Sigmoid colon (tissue), 4 donors: Measurements from ENCODE around the gene SLC17A9.

Source experiments
- EP300 ChIP-seq, 4 donors: sonication (generic); formaldehyde crosslinking; IDR thresholded peaks; one replicate each; pipeline ENCODE4 v1.6.1; 2017; ENCODE audit warnings: antibody characterized with exemption in 4 of 4
- POLR2A ChIP-seq, 2 donors: fragments of 450-650 bp; IDR thresholded peaks; one replicate each; pipeline ENCODE4 v1.6.1; 2016; ENCODE audit warnings: antibody characterized with exemption in 2 of 2, mild to moderate bottlenecking in 2 of 2, moderate library complexity in 2 of 2
- POLR2AphosphoS5 ChIP-seq, 4 donors: sonication (generic); formaldehyde crosslinking; IDR thresholded peaks; one replicate each; pipeline ENCODE4 v1.6.1; 2017; ENCODE audit warnings: antibody characterized with exemption in 4 of 4
- TF ChIP-seq, protein P1 (sequence below), 4 experiments: fragments of 450-650 bp in 3 of 4; fragments of 200-600 bp in 1 of 4; IDR thresholded peaks; one replicate each; pipeline ENCODE4 v1.5.1; 2016 to 2019; ENCODE audit warnings: antibody characterized with exemption in 4 of 4, mild to moderate bottlenecking in 3 of 4, moderate library complexity in 2 of 4

DNA sequence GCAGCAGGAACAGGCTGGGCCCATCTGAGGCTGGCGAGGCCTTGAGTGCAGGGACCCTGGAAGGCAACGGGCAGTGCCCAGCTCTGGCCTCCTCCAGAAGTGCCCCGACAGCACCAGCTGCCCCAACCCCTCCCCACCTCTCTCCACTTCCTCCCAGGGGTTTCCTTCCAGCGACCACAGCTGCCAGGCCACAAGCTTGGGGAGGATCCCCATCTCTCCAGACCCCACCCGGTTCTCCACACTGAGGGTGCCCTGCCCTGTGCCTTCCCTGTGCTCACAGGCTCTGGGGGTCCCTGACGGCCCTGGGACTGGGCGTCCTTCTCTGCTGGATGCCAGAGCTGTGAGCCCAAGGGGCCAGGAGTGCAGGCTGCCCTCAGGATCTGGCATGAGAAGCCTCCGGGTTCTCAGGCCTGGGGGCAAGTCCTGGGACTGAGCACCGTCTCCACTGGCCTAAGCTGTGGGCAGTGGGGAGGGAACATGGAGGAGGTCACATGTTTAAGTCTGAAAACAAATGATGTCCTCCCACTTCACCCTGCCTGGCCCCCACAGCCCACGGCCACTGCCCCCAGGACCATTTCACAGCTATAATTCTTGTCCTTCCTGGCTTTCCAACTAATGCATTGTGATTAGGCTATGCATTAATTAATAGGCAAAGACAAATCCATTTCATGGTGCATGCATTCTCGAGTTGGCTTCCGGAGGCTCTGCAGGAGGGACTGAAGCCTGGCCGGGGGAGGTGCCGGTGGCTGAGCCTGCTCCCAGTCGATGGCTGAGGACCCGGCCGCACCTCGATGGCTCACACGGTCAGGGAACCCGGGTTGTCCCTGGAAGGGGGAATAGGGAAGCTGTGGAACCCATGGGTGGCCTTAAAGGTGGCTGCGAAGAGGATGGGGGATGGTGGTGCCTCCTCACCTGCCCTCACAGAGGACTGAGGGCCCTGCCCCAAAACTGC lies 29.9 kb downstream of the SLC17A9 start:
- no peak for TF ChIP-seq POLR2AphosphoS5 (IDR thresholded peaks at IDR 0.05)
- TF ChIP-seq, protein P1, sequence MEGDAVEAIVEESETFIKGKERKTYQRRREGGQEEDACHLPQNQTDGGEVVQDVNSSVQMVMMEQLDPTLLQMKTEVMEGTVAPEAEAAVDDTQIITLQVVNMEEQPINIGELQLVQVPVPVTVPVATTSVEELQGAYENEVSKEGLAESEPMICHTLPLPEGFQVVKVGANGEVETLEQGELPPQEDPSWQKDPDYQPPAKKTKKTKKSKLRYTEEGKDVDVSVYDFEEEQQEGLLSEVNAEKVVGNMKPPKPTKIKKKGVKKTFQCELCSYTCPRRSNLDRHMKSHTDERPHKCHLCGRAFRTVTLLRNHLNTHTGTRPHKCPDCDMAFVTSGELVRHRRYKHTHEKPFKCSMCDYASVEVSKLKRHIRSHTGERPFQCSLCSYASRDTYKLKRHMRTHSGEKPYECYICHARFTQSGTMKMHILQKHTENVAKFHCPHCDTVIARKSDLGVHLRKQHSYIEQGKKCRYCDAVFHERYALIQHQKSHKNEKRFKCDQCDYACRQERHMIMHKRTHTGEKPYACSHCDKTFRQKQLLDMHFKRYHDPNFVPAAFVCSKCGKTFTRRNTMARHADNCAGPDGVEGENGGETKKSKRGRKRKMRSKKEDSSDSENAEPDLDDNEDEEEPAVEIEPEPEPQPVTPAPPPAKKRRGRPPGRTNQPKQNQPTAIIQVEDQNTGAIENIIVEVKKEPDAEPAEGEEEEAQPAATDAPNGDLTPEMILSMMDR (IDR thresholded peaks at IDR 0.05): no peak
- TF ChIP-seq EP300 (IDR thresholded peaks at IDR 0.05): no peak
- TF ChIP-seq POLR2A (IDR thresholded peaks at IDR 0.05): no peak
